SHP77 treated with DMSO at 0.1 percent for 48 hours (cell line): Measurements from ENCODE around the gene ECT2L.

ENCODE experiments used
- DNase-seq: peaks from one replicate; lab custom pipeline; 2025; lab: John Stamatoyannopoulos, UW

Gene ECT2L

GRCh38 chr6:138857775-138858174 is 61.9 kb downstream of the ECT2L start:
- no peak for DNase-seq

GRCh38 chr6:138862456-138862855 is 66.6 kb downstream of the ECT2L start:
- DNase-seq: no peak

- no peak for DNase-seq
Measured at GRCh38 chr6:138863321-138863720, 67.4 kb downstream of the ECT2L start.

GRCh38 chr6:138864343-138864890 is 68.5 kb downstream of the ECT2L start:
- DNase-seq: no peak

- DNase-seq: no peak
Measured at GRCh38 chr6:138865480-138866109, 69.7 kb downstream of the ECT2L start.

- DNase-seq: no peak
Measured at GRCh38 chr6:138868181-138868580, 72.3 kb downstream of the ECT2L start.

- no peak for DNase-seq
Measured at GRCh38 chr6:138869398-138869797, 73.5 kb downstream of the ECT2L start.

- DNase-seq: no peak
Measured at GRCh38 chr6:138873191-138873590, 77.3 kb downstream of the ECT2L start.

GRCh38 chr6:138882369-138883017 is 86.6 kb downstream of the ECT2L start:
- DNase-seq: no peak

- no peak for DNase-seq
Measured at GRCh38 chr6:138885156-138885819, 89.4 kb downstream of the ECT2L start.

- DNase-seq: no peak
Measured at GRCh38 chr6:138891255-138891986, 95.5 kb downstream of the ECT2L start.

GRCh38 chr6:138896104-138896756 is 100.3 kb downstream of the ECT2L start:
- no peak for DNase-seq

GRCh38 chr6:138897031-138897430 is 101.1 kb downstream of the ECT2L start:
- DNase-seq: no peak

- no peak for DNase-seq
Measured at GRCh38 chr6:138907167-138907566, 111.3 kb downstream of the ECT2L start.

GRCh38 chr6:138909511-138909910 is 113.6 kb downstream of the ECT2L start:
- no peak for DNase-seq

- no peak for DNase-seq
Measured at GRCh38 chr6:138909975-138910374, 114.1 kb downstream of the ECT2L start.

GRCh38 chr6:138912308-138912707 is 116.4 kb downstream of the ECT2L start:
- DNase-seq: no peak

- DNase-seq: no peak
Measured at GRCh38 chr6:138914701-138915100, 118.8 kb downstream of the ECT2L start.

- no peak for DNase-seq
Measured at GRCh38 chr6:138920906-138921305, 125.0 kb downstream of the ECT2L start.

GRCh38 chr6:138923561-138923960 is 127.7 kb downstream of the ECT2L start:
- DNase-seq: no peak

- DNase-seq: no peak
Measured at GRCh38 chr6:138925806-138926205, 129.9 kb downstream of the ECT2L start.

- DNase-seq: no peak
Measured at GRCh38 chr6:138926579-138926978, 130.7 kb downstream of the ECT2L start.
